Osteocyte (in vitro differentiated cells): ENCODE measurements around the gene DLG5. TPM values are rescaled to one million over a fixed set of nuclear protein-coding genes. Genes with fewer than 3 reads are reported as not detected.

Experiments
- DNase-seq: peaks from one replicate; pipeline ENCODE4 v3.0.0; 2021; ENCODE audit warnings: mixed read lengths; ENCODE audit not compliant: unreplicated experiment; ENCODE audit errors: extremely low spot score
- H3K27ac Mint-ChIP-seq: one replicate; pipeline ENCODE4 v1.8.0; 2021; ENCODE audit warnings: mild to moderate bottlenecking, mixed read lengths; ENCODE audit not compliant: unreplicated experiment
- H3K27me3 Mint-ChIP-seq: one replicate; pipeline ENCODE4 v1.8.0; 2021; ENCODE audit warnings: mixed read lengths; ENCODE audit not compliant: unreplicated experiment
- H3K36me3 Mint-ChIP-seq: one replicate; pipeline ENCODE4 v1.8.0; 2021; ENCODE audit warnings: mixed read lengths; ENCODE audit not compliant: unreplicated experiment
- H3K4me1 Mint-ChIP-seq: one replicate; pipeline ENCODE4 v1.8.0; 2021; ENCODE audit warnings: mixed read lengths; ENCODE audit not compliant: unreplicated experiment
- H3K4me3 Mint-ChIP-seq: one replicate; pipeline ENCODE4 v1.8.0; 2021; ENCODE audit warnings: mild to moderate bottlenecking, moderate library complexity, mixed read lengths; ENCODE audit not compliant: unreplicated experiment
- H3K9me3 Mint-ChIP-seq: one replicate; pipeline ENCODE4 v1.8.0; 2021; ENCODE audit warnings: mixed read lengths; ENCODE audit not compliant: unreplicated experiment
- CTCF ChIP-seq: fragments of 200-600 bp; sonication (generic); IDR thresholded peaks from 2 replicates; pipeline ENCODE4 v1.5.0; 2021; ENCODE audit warnings: antibody characterized with exemption, mild to moderate bottlenecking, moderate library complexity
- total RNA-seq: library from RNA; stranded (reverse); gene quantifications from 2 replicates; pipeline ENCODE4 v1.2.1, GENCODE V29; 2021

The DLG5 gene
- total RNA-seq, 1 donor from 2014 or later = 69.8 TPM

- H3K27me3 Mint-ChIP-seq = no peaks in the 10 kb centered on the region
- TF ChIP-seq CTCF = no peak
- H3K27ac Mint-ChIP-seq = peak overlapping the region; percentile 85
- H3K9me3 Mint-ChIP-seq = no peaks in the 10 kb centered on the region
- H3K36me3 Mint-ChIP-seq = no peaks in the 10 kb centered on the region
- no peak overlapping the region for H3K4me3 Mint-ChIP-seq
- H3K4me1 Mint-ChIP-seq = peaks cover 40% of the 10 kb centered on the region
- no peak for DNase-seq
These were observed 18.0 kb upstream of the DLG5 start for GRCh38 chr10:77944519-77944918.

GRCh38 chr10:77943121-77943901 is 16.8 kb upstream of the DLG5 start:
- no peaks in the 10 kb centered on the region for H3K36me3 Mint-ChIP-seq
- TF ChIP-seq CTCF = no peak
- H3K9me3 Mint-ChIP-seq = no peaks in the 10 kb centered on the region
- no peaks in the 10 kb centered on the region for H3K27me3 Mint-ChIP-seq
- H3K4me3 Mint-ChIP-seq = no peak overlapping the region
- H3K4me1 Mint-ChIP-seq = peaks cover 41% of the 10 kb centered on the region
- DNase-seq = no peak
- peak overlapping the region; percentile 85 for H3K27ac Mint-ChIP-seq

- TF ChIP-seq CTCF = no peak
- Mint-ChIP-seq H3K4me1 (peaks cover 41% of the 10 kb centered on the region), H3K4me3 (no peak overlapping the region), H3K9me3 (no peaks in the 10 kb centered on the region), H3K36me3 (no peaks in the 10 kb centered on the region), H3K27ac (no peak overlapping the region), H3K27me3 (no peaks in the 10 kb centered on the region)
- DNase-seq = no peak
These were observed 15.2 kb upstream of the DLG5 start for GRCh38 chr10:77941790-77942189.

GRCh38 chr10:77940627-77941026 is 14.1 kb upstream of the DLG5 start:
- H3K9me3 Mint-ChIP-seq = no peaks in the 10 kb centered on the region
- no peak for TF ChIP-seq CTCF
- H3K36me3 Mint-ChIP-seq = no peaks in the 10 kb centered on the region
- peak overlapping the region; percentile 20 for H3K27ac Mint-ChIP-seq
- H3K4me3 Mint-ChIP-seq = no peak overlapping the region
- no peaks in the 10 kb centered on the region for H3K27me3 Mint-ChIP-seq
- peaks cover 41% of the 10 kb centered on the region for H3K4me1 Mint-ChIP-seq
- no peak for DNase-seq

GRCh38 chr10:77940225-77940624 is 13.7 kb upstream of the DLG5 start:
- no peak for DNase-seq
- no peak for TF ChIP-seq CTCF
- Mint-ChIP-seq H3K27me3 (no peaks in the 10 kb centered on the region), H3K36me3 (no peaks in the 10 kb centered on the region), H3K4me3 (no peak overlapping the region), H3K9me3 (no peaks in the 10 kb centered on the region), H3K4me1 (peaks cover 41% of the 10 kb centered on the region), H3K27ac (peak overlapping the region; percentile 20)
